Effector CD8-positive, alpha-beta T cell (primary cell): ENCODE measurements around the gene PPP1R7.
"Not testable (repeated sequence)": the region's sequence is repeated elsewhere in the genome, so short reads cannot be mapped to it uniquely, and the experiment has no call there.

Experiments
- DNase-seq: peaks from one replicate; lab custom pipeline; 2025; lab: John Stamatoyannopoulos, UW
- total RNA-seq, 4 experiments: gene quantifications; one replicate each; lab custom pipeline; 2026; lab: John Stamatoyannopoulos, UW

The PPP1R7 gene, protein sequence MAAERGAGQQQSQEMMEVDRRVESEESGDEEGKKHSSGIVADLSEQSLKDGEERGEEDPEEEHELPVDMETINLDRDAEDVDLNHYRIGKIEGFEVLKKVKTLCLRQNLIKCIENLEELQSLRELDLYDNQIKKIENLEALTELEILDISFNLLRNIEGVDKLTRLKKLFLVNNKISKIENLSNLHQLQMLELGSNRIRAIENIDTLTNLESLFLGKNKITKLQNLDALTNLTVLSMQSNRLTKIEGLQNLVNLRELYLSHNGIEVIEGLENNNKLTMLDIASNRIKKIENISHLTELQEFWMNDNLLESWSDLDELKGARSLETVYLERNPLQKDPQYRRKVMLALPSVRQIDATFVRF
- 57.7 to 81.4 (median 63.6) reads per million in 4 experiments for total RNA-seq

DNA sequence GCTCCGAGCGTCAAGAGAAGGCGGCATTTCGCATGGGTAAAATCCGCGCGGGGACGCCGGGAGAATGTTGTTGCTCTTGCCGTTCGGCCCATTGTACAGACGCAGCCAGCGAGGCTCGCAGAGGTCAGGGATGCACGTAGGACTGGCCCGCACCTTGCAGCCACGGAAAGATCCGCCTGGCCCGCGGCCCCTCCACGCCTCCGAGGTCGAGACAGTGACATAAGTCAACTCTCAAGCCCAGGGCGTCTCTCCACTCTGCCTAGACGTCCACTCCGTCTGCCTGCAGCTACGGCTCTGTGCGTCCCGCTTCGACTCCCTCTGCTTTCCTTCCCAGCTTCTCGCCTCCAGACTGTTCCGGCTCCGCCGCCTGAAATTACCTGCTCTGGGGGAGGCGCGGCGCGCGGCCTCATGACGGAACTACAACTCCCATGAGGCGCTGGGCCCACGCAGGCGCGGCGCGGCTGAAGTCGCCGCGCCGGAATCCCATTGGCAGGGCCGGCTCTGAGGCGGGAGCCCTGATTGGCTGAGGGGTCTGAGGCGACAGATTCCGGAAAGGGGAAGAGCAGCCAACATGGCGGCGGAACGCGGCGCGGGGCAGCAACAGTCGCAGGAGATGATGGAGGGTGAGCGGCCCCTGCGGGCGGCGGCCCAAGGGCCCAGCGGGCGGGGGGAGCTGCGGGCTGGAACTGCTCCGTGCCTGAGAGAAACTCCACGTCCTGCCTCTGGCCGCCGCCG is at the start of gene PPP1R7:
PPP1R7 (plus strand) TSS at position 543 of the 735 bp plus-strand sequence; CDS start at position 572, 29 bp downstream.
- peak; percentile 92 for DNase-seq

DNA sequence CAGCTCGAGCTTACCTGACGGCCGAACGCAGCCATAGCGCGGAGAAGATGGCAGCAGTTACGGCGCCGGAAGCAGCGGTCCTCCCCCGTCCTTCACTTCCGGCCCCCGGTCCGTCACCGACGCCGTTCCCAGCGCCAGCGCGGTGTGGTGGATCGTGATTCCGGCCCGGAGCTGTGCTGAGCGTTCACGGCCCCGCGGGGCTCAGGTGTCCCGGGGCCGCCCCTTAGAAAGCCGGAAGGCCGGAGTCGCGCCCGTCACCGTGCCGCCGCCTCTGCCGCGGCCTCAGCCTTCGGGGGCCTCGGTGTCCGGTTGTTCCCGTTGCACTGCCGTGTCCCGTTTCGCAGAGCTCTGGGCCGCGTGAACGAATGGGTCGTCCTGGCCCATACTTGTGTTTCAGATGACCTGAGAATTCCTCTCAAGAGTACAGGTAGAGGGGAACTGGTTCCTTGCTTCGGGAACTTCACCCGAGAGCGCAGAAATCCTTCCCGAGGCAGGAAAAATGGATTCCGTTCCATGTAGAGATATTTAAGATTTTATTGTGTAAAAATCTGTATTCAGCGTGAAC is 47.9 kb upstream of the PPP1R7 start, which contains the start of gene MTERF4:
MTERF4 (minus strand) TSS at position 49 of the 565 bp plus-strand sequence; CDS start at position 35, 14 bp downstream.
- peak; percentile 75 for DNase-seq

DNA sequence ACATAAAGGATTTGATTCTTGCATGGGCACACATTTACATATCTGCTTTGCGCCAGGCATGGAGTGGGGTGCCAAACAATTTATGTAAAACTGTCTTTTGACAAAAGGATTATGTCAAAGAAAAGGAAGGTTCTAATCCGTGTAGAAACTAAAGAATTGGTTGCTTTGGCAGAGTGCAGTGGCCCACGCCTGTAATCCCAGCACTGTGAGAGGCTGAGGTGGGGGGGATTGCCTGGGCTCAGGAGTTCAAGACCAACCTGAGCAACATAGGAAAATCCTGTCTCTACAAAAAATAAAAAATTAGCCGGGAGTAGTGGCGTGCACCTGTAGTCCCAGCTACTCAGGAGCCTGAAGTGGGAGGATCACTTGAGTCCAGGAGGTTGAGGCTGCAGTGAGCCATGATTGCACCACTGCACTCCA is 47.1 kb upstream of the PPP1R7 start:
- DNase-seq = no peak

DNA sequence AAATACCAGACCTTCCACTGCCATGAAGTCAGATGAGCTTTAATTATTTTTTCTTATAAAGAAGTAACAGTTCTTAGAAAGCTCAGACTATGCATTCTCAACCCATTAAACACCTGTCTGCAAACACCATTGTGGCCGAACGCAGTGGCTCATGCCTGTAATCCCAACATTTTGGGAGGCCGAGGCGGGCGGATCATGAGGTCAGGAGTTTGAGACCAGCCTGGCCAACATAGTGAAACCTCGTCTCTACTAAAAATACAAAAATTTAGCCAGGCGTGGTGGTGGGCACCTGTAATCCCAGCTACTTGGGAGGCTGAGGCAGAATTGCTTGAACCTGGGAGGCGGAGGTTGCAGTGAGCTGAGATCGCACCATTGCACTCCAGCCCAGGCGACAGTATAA is 45.7 kb upstream of the PPP1R7 start:
- DNase-seq = not testable (repeated sequence)

DNA sequence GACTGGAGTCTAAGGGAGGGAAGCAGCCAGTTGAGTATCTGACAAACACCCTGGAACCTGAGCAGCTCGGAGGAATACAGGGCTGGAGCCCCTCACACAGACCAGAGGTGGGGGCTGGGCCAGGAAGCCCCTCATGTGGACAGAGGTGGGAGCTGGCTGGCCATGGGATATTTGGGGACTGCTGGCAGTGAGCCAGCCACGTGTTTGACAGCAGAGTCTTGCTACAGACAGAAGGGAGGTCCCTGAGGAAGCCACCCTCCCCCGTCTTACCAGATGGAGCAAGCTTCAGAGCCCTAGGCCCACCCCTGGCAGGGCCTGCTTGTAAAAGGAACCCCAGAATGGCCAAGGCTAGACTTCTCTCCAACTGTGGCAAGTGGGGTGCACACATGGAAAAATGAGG is 44.6 kb upstream of the PPP1R7 start:
- DNase-seq = no peak

DNA sequence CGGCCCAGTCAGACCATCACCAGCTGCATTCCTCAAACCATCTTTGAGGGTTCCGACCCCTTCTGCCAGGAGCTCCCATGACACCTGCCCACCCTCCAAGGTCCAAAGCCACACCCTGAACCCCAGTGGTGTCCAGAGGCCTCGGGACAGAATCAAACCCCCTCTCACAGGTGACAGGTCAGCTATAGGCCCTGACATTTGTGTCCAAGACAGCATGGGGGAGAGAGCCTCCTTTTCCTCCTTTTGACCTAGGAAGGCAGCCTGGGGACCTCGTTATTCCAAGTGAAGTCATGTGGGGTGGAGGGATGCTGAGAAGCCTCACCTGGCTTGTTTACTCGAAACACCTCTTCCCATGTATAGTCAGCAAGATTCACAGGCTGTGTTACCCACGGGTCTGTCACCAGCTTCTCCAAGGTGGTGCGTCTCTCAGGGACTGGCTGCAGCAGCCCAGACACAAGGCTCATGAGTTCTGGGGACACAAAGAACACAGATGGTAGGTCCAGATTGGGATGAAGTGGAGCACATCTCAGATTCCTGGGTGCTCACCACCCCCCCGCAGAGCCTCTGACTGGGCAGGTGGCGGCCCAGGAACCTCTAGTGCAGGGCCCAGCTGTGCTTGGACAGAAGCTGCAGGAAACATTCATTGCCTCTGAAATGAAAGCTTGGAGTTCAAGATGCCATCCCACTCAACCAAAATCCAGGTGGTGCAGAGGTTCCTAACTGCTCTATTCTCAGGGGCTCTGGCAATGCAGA is 43.1 kb upstream of the PPP1R7 start:
- DNase-seq = no peak

DNA sequence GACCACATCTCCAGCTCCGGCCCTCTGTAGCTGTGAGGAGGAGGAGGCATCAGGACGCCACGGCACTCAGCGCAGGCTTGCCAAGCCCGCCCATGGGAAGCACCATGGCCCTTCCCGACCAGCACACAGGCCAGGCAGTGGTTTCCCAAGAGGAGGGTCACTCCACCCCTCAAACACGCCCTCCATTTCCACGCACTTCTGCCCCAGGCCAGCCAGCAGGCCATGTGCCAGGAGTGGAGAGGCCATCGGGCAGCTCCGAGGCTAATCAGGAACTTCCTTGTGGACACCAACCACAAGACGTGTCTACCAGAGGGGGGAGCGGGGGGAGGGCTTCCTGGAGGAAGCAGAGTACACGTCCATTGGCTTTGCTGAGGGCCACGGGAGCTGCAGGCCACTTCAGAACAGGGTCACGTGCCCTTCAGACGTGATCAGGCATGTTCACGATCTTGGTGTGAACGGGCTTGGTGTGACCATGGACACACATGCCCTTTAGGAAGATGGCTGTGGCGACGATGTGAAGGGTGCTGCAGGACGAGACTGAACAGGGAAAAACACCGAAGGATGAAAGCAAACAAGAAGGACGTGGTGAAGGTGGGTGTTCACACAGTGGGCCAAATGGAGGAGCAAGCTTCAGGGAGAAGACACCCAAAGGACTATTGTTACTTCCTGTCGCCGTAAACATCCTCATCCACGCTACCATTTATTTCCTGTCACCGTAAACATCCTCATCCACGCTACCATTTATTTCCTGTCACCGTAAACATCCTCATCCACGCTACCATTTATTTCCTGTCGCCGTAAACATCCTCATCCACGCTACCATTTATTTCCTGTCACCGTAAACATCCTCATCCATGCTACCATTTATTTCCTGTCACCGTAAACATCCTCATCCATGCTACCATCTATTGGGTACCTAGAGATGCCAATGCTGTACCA is 41.7 kb upstream of the PPP1R7 start:
- DNase-seq = no peak

DNA sequence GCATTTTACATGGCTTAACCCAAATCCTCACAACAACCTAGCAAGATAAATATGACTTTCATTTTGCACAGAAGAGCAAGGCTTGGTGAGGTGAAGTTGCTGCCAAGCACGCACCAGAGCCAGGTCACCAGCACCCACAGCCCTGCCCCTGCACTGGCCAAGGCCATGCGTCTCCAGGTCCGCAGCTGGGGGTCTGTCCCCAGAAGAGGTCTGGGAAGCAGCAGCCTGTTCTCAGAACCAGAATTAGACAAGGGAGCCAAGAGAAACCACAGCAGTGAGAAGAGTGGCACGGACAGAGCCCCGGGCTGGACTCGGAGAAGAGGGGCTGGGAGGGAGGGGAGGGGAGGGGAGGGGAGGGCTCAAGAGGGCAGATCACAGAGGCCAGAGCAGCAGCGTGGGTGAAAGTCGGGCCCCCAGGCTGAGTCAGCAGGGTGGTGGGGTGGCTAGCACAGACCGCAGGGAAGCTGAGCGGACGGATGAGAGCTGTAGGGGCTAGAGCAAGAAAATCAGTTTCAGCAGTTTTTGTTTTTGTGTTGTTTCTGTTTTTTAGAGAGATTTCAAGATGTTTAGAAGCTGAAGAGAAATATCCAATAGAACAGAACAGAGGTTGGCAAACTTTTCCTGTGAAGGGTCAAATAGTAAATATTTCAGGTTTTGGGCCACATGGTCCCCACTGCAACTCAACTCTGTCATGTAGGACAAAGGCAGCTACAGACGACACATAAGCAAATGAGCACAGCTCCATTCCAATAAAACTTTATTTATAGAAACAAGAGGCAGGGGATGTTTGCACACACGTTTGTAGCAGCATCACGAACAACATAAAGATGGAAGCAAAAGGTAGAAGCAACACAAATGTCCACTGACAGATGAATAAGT is 40.8 kb upstream of the PPP1R7 start:
- no peak for DNase-seq

DNA sequence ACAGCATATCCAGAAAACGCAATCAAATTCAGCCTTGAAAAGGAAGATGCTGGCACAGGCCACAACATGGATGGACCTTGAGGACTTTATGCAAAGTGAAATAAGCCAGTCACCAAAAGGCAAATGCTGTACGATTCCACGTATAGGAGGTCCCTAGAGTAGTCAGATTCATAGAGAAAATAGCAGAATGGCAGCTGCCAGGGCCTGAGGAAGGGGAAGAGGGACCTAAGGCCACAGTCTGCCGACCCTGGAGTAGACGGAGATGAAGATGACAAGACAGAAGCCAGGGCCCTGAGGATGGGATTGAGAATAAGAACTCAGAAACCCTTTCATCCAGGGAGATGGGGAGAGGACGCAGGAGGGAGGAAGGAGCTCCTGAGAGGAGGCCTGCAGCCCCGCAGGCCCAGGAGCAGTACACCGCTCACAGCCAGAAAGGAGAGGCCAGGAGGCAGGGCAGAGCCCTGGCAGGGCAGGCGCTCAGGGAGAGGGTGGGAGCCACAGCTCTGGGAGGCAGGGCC is 40.1 kb upstream of the PPP1R7 start:
- no peak for DNase-seq

DNA sequence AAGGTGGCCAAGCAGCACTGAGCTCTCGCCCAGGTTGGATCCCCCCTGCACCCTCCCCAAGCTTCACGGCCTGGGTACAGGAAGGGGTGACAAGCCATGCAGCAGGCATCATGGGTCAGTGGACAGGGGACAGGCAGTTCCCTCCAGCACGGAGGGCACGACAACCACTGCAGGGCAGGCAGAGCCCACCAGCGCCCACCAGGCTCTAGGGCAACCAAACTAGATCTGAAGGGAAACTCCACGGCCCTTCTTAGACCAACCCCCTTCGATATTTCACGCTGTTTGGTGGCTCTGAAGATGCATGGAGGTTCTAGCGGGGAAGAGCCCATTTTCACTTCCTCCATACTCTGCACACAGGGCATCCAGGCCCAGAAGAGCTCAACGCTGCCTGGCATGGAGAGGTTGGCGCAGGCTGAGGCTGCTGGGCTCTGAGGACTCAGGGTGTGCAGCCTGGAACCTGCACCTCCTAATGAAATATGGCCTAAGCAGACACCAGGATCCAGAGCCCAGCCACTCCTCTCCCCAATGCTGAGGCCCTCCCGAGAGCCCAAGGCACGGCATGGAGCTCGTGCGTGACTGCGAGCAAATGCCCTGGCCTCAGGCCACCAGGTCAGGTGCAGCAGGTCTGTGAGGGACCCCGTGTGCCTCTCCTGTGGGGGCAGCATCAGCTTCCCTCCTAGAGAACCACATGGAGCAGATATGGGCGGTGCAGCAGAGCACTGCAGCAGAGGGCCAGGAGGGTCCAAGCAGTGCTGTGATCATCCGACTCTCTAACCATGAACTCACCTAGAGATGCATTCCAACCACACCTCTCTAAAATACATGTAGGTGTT is 39.4 kb upstream of the PPP1R7 start:
- no peak for DNase-seq

DNA sequence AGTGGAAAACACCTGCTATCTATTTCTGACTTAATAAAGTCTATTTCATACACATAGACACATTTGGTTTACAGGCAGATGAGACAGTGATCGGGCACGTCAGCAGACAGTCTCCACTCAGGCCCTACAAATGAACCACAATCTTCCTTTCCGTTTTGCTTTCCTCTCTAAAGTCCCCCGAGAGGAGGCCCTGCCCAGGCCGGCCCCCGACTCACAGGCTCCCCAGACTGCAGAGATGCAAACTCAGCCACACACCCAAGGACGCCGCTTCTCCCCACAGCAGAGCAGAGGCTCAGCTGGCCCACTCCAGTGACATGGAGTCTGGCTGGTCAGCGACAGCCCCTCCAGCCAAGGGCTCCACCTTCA is 38.8 kb upstream of the PPP1R7 start:
- DNase-seq = no peak

DNA sequence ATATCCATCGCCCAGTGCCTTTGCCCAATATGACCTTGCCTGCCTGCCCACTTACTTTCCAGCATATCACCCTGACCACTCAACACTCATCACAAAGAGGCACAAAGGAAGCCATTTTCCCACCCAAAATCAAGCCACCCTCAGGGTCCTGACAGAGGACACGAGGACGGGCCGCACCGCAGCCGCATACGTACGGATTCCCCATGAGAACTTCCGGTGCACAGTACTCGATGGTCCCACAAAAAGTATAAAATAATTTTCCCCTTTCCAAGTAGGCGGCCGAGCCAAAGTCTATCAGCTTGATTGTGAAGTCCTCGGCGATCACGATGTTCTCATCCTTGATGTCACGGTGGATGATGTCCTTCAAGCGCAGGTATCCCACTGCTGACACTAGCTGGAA is 38.2 kb upstream of the PPP1R7 start:
- DNase-seq = no peak

DNA sequence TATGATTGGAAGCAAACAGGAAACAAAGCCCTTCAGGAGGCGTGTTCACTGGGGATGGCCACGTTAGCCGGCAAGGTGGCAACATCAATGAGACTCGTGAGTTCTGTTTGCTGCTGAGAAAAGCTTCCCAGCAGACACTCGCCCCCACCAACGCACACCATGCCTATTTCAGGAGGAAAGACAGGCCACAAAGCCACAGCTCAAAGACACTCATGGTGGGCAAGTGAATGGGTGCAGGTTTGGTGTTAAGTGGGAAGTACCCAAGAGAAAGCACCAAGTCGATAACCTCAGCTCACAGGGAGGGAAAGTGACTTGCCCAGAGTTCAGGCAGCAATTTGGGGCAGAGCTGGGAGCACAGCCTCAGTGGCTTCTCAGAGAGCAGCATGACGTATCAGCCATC is 37.7 kb upstream of the PPP1R7 start:
- no peak for DNase-seq

DNA sequence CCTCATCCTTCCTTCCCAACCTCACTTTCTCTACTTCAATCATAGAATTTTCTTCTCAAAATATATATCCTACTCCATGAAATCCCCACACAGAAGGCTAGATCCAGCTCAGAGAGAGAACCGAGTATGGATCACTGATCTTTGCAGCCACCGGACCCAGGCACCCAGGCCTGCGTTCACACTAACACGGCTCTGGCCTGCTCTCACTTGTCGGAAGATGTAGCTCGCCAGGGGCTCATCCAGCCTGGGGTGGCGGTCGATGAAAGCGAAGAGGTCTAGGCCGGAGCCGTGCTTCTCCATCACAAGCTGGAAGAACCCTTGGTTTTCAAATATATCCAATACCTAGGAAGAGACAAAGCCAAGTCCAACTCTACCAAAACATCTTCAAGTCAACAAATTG is 35.4 kb upstream of the PPP1R7 start:
- no peak for DNase-seq

DNA sequence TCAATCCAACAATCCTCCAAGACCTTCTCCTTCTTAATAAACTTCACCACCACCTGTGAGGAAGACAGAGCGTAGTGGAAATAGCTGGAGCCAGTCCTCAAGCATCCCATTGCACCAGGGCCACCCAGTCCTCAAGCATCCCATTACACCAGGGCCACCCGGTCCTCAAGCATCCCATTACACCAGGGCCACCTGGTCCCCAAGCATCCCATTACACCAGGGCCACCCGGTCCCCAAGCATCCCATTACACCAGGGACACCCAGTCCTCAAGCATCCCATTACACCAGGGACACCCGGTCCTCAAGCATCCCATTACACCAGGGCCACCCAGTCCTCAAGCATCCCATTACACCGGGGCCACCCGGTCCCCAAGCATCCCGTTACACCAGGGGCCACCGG is 34.9 kb upstream of the PPP1R7 start:
- no peak for DNase-seq

DNA sequence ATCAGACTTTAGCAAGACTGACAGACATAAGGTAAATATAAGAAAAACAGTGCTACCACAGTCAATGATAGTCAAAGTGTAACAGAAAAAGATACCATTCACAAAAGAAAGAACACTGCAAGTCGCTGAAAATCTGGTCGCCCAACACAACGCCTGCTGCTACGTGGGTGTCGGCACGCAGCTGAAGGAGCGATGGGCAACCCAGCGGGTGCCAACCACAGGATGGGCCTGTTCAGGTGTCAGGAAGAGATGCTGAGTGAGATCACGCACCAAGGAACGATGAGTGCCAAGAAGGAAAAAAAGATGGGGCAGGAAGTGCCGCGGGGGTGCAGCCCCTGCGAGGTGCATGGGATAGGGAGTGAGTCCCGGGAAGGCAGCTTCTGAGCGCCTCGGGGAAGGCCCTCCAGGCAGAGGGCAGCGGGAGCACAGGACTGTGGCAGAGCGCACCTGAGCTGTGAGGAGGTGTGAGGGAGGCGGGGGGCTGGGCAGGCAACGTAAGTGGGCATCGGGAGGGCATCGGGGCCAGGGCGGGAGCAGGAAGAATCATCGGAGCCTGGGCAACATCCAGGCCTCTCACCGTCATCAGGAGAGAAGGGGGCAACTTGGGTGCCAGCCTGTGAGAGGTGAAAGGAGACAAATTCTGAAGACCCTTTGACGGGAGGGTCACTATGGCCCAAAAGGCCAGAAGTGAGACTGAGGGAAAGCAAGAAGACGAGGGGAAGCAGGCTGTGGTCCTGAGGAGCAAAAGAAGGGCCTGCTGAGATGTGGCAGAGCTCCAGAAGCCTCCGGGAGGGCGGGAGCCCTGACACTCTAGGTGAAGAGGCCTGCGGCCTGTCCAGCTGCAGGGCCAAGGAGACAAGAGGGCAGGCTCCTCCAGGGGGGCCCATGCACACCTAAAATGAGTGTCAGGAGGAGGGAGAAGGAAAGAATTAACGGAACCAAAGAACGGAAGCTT is 33.4 kb upstream of the PPP1R7 start:
- DNase-seq = no peak

DNA sequence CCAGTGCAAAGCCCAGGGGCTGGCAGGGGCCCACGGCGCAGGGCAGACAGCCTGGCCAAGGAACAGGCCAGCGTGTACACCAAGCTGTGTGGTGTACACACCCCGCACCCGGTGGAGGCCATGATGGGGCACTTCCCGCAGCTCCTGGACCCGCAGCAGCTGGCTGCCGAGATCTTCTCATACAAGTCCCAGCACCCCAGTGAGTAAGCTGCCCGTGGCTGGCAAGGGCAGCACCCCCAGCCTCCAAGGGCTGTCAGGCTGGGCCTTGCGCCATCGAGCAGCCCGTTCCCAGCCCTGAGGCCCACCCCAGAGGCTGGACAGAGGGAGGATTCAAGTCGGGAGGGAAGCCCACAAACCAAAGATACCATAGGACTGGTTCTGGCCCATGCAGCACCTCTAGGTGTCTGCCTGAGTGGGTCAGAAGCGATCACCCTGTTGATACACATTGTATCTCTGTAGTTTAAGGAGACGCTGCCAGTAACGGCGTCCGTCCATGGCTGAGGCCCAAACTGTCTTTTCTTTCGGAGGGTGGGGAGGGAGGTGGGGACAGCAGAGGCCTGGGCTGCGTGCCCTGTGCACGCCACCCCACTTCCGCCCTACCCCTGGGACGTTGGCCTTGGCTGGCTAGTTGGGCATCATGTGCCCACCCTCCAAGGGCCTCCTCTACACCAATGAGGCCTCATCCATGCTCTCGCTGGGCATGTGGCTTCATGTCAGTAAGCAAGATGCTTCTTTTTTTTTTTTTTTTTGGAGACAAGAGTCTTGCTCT is 31.3 kb upstream of the PPP1R7 start:
- no peak for DNase-seq
